SKM-1 treated with dmso at 0.1 percent for 144 hours (cell line): ENCODE data around the gene EXOC3L1.

Experiments
- DNase-seq: peaks from one replicate; lab custom pipeline; 2025; ENCODE audit not compliant: unreplicated experiment; lab: John Stamatoyannopoulos, UW

Gene EXOC3L1

GRCh38 chr16:67150047-67150832 lies 39.7 kb downstream of the EXOC3L1 start:
- DNase-seq = no peak

DNA sequence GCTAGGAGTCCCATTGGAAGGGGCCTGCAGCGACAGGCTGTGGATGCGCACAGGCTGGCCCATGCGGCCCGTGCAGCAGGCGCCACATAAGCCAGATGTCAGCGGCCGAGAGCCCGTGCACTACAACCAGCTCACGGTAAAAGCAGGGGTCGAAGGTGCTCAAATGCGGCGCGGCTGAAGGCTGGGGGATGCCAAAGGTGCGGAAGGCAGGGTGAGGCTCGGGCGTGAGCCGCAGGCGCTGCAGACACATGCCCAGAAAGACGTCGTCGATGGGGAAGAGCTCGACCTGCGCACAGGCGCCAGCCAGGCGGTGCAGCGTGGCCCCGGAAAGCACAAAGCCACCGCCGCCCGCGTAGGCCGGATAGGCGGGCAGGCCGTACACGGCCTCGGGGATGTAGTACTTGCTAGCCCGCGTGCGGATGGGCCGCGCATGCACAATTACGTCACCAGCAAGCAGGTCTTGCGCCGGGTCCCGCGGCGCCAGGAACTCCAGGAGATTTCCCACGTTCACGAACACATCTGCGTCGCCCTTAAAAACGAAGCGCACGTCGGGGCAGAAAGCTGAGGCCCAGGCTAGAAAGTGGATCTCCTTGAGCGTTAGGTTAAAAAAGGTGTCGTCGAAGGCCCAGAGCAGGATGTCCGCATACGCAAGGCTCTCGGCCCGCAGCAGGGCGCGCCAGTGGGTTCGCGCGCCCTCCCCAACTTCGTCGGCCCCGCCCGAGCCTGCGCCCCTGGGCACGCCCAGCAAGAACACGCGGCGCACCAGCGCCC lies 40.5 kb downstream of the EXOC3L1 start:
- no peak for DNase-seq

GRCh38 chr16:67148656-67149275 lies 41.2 kb downstream of the EXOC3L1 start:
- no peak for DNase-seq

DNA sequence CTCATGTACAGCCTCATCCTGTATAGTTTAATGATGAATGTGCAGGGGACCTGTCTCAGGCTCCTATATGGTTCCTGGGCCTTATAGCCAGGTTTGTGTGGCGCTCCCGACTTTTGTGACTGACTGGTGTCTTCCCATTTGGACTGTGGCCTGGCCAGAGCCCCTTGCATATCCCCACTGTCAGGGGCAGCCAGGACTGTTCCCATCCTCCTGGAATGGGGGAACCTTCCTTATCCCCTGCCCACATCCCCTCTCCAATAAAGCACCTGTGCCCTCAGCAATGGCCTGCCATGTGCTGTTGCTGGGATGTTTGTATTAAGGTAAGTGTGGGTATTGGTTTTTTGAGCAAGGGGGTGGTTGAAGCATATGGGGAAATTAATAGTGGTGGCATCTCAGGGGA lies 41.7 kb downstream of the EXOC3L1 start:
- DNase-seq = no peak

DNA sequence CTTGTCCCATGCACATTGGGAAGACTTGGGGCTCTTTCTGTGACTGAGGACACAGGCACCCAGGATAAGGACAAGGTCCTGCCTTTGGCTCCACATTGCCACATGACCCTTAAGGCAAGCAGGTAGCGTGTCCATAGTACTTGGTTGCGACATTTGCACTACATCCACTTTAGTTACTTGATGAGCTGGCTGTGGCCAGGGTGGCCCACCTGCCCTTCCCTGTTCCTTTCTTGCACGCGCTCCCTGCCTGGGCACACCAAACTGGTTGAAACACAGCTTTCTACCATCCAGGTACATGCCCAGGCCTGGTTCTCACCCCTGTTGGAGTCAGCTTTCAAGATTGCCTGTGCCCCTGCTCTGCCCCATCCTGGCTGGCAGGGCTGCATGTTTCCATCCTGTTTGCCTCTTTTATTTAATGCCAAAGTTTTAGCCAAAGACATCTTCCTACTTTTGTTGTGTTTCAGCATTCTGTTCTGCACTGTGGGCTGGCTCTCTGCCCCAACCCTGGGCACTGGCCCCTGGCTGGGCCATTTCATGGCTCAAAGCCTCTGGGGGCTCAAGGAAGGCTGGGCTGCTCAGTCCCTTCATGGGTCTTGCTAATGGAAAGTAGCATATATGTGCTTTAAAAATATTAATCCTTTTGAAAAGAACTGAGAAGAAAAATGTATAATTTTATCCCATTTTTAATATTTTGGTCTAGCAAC lies 42.3 kb downstream of the EXOC3L1 start:
- DNase-seq = no peak

DNA sequence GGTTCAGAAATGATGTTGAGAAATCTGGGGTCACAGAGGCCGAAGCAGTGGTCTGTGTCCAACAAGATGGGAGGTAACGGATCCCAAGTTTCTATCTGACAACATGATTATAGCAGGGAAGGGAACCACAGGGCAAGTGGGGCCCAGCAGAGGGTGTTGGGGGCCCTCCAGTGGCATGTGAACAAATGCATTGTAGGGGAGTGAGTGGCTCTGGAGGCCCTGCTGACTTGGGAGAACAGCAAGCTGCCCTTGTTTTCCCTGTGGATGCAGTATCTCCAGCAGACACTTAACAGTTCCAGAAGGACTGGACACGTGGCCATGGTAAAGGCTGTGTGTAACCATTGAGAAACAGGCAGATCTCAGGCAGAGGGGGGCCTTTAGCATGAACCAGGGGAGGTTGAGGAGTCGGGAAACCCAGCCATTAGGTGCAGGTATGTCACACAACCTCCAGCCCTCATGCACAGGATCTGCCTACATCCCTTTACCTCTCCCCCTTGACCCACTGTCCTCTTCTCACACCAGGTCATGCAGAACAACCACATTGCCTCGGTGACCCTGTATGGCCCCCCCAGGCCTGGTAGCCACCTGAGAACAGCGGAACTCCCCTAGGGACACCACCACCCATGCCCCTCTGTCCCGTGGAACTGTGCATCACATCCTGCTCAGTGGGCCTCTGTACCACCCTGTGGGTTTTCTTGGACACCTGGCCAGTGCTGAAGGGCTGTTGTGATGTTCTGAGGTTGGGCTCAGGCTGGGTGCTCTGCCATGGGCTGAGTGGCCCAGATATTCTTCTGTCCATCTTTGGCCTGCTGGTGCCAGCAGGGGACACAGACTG lies 43.2 kb downstream of the EXOC3L1 start:
- DNase-seq = no peak

GRCh38 chr16:67145746-67146145 lies 44.2 kb downstream of the EXOC3L1 start:
- no peak for DNase-seq

DNA sequence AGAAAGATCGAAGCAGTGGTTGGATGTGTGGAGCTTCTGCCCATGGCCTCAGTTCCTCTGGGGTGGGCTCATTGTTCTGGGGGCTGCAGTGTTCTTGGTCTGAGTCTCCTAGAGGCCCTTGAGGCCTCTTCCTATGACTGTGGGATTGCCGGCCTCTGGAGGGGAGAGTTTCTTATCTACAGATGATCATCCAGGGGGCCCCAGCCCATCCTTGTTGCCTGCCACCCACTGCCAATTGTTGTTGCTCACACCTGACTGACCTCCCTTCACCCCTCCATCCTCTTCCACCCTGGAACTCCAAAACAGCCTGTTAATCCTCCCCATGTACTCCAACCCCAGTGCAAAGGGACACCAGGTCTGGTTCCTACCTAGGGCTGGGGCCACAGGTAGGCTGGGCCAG lies 45.0 kb downstream of the EXOC3L1 start:
- DNase-seq = no peak

GRCh38 chr16:67142342-67142741 lies 47.6 kb downstream of the EXOC3L1 start:
- no peak for DNase-seq

DNA sequence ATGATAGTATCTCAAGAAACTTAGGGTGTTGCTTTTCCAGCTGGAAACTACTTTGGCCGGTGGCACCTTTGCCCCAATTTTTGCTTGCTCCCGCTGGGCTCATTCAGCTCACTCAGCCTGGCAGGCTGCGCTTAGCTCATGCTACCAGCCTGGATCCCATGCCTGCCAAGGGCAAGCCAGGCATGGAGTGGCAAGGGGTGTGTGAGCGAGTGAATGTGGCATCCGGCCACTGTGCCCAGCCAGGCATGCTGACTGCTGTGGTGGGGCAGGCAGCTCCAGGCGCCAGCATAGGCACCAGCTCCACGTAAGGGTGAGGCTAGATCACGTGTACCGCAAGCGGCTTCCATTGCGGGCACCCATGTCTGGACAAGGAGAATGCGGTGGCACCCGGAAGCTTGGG lies 48.5 kb downstream of the EXOC3L1 start:
- DNase-seq = no peak

DNA sequence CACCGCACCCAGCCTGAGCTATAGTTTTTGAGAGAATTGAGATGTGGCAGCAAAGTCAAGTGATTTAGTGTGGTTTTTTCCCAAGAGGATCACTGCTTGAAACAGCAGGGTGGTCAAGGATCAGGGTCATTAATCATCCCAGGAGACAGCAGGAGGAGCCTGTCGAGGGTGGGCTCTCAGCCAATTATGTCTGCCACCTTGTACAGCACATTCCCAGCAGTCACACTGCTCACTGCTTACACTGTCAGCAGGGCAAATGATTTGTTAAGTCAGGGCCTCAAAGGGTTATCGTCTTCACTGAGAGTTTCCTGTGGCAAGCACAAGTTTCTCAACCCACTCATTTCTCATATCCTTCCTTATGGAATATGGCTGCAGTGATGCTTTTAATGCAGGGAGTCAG lies 52.3 kb downstream of the EXOC3L1 start:
- no peak for DNase-seq
